ENCODE measurements around the gene HOXB8.

- TF ChIP-seq CTCF (IDR thresholded peaks at IDR 0.05; ENCODE audit: low read length) (no peak), EZH2 (optimal IDR thresholded peaks at IDR 0.05; ENCODE audit: low read depth, low read length) (no peak)
These were observed 25.1 kb upstream of the HOXB8 start for GRCh38 chr17:48639982-48640857.
